Glomerular endothelial cell (primary cell): ENCODE measurements around the gene CFAP77. TPM values are rescaled to one million over a fixed set of nuclear protein-coding genes. Genes with fewer than 3 reads are reported as not detected.

Experiments used
- total RNA-seq: library from RNA; depleted of rRNA; stranded (reverse); fragments of >200 nt; gene quantifications from 2 replicates; pipeline ENCODE4 v1.2.3, GENCODE V29; 2015

The CFAP77 gene
- total RNA-seq, 1 donor from 2014 or later, result not detected

Other genes with a start within 250 kb of the CFAP77 start
- gene NTNG2, start 248.2 kb upstream of the CFAP77 start, total RNA-seq, result 0.58 and 0.63 TPM in 2 replicates
- gene SETX, start 55.2 kb upstream of the CFAP77 start, total RNA-seq, result 50.1 and 62.4 TPM in 2 replicates
- 7.9 and 9.4 TPM in 2 replicates for gene TTF1, start 3.4 kb upstream of the CFAP77 start, total RNA-seq
- not detected in 2 replicates for gene BARHL1, start 172.4 kb downstream of the CFAP77 start, total RNA-seq